Coronary artery (tissue), 2 donors: Measurements from ENCODE around the gene VEPH1.

Source experiments
- DNase-seq: peaks from one replicate; pipeline ENCODE4 v3.0.0-alpha.2; 2017; ENCODE audit warnings: low spot score
- H3K27ac ChIP-seq, 2 donors: fragments of 200-600 bp; sonication (generic); one replicate each; pipeline ENCODE4 v1.5.1; 2016 to 2019
- H3K4me3 ChIP-seq: fragments of 200-600 bp; sonication (generic); 2 replicates; pipeline ENCODE4 v1.5.1; 2016; ENCODE audit warnings: mild to moderate bottlenecking, moderate library complexity
- TF ChIP-seq, protein P1 (sequence below): fragments of 200-600 bp; sonication (generic); IDR thresholded peaks from one replicate; pipeline ENCODE4 v1.5.1; 2019; ENCODE audit warnings: antibody characterized with exemption

VEPH1 gene

GRCh38 chr3:157523814-157524213, 20.6 kb upstream of the VEPH1 start:
- no peak overlapping the region for H3K27ac ChIP-seq
- H3K4me3 ChIP-seq, result no peak overlapping the region
- DNase-seq, result no peak
- TF ChIP-seq, protein P1, sequence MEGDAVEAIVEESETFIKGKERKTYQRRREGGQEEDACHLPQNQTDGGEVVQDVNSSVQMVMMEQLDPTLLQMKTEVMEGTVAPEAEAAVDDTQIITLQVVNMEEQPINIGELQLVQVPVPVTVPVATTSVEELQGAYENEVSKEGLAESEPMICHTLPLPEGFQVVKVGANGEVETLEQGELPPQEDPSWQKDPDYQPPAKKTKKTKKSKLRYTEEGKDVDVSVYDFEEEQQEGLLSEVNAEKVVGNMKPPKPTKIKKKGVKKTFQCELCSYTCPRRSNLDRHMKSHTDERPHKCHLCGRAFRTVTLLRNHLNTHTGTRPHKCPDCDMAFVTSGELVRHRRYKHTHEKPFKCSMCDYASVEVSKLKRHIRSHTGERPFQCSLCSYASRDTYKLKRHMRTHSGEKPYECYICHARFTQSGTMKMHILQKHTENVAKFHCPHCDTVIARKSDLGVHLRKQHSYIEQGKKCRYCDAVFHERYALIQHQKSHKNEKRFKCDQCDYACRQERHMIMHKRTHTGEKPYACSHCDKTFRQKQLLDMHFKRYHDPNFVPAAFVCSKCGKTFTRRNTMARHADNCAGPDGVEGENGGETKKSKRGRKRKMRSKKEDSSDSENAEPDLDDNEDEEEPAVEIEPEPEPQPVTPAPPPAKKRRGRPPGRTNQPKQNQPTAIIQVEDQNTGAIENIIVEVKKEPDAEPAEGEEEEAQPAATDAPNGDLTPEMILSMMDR, result no peak

DNA sequence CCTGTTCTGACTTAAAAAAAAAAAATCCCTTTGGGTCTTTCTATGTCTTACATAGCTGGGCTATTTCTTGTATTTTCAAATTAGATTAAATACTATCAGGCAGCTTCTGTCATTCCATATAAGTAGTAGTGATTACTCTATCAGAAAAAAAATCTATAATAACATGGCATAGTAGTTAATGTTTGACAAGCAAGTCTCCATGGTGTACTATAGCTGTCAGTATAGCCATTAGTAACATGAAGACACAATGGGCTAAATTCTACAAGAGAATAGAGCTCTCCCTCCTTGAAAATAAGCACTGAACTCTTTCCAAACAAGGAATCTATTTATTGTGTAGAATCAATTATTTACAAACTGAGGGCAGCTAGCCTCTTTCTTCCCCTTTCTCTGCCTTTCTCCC, 19.4 kb upstream of the VEPH1 start:
- TF ChIP-seq, protein P1, result no peak
- H3K27ac ChIP-seq, result no peak overlapping the region
- no peak overlapping the region for H3K4me3 ChIP-seq
- DNase-seq, result no peak

- TF ChIP-seq, protein P1, result no peak
- no peak for DNase-seq
- Histone ChIP-seq H3K27ac (peak overlapping the region; percentile 46 to 54), H3K4me3 (no peak overlapping the region)
Measured at GRCh38 chr3:157520485-157521150, 17.4 kb upstream of the VEPH1 start.

GRCh38 chr3:157518881-157519280, 15.7 kb upstream of the VEPH1 start:
- no peak for DNase-seq
- Histone ChIP-seq H3K27ac (no peak overlapping the region), H3K4me3 (no peak overlapping the region)
- TF ChIP-seq, protein P1, result no peak

DNA sequence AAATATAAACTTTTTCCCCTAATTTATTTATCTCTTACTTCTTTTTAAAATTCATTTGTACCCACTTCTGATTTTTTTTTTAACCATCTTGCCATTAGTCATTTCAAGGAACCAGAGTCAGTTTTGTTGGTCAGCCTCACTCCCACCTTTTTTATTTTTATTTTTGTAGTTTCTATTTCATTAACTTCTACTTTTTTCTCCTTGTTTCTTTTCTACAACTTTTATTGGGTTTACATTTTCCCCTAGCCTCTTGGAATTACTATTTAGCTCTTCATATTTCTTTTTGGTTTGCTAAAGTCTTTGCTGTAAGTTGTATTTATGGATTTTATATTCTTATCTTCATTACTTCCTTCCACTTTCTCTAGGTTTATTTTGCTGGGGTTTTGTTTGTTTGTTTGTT, 13.7 kb upstream of the VEPH1 start:
- H3K4me3 ChIP-seq, result no peak overlapping the region
- DNase-seq, result no peak
- TF ChIP-seq, protein P1, result no peak
- H3K27ac ChIP-seq, result no peak overlapping the region

GRCh38 chr3:157515398-157515797, 12.2 kb upstream of the VEPH1 start:
- no peak for DNase-seq
- TF ChIP-seq, protein P1, result no peak
- no peak overlapping the region for H3K4me3 ChIP-seq
- H3K27ac ChIP-seq, result no peak overlapping the region

DNA sequence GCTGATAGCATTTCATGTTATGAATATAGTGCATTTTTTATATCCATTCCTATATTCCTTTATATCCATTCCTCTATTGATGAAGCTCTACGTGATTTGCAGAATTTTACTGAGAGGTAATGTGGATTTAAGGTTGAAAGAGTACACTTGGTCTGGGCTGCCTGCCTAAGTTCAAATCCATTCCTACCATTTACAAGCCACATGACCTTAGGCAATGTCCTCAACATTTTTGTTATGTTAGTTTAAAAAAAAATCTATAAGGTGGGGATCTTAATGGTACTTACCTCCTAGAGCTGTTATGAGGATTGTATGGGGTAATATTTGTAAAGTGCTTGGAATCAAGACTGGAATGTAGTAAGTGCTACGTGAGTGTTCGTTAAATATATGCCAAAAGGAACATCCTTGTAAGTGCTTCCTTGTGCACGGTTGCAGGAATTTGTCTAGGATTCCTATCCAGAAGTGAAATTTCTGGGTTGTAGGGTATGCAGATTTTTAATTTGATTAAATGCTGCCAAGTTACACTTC, 11.2 kb upstream of the VEPH1 start:
- Histone ChIP-seq H3K27ac (no peak overlapping the region), H3K4me3 (no peak overlapping the region)
- TF ChIP-seq, protein P1, result no peak
- DNase-seq, result no peak
